ENCODE measurements around the gene CACNA2D1.

- TF ChIP-seq BHLHE40 (IDR thresholded peaks at IDR 0.05; ENCODE audit: low read depth, low read length) (no peak), CTCF (IDR thresholded peaks at IDR 0.05) (no peak), CHD4 (IDR thresholded peaks at IDR 0.05; ENCODE audit: borderline replicate concordance) (no peak), EP300 (IDR thresholded peaks at IDR 0.05) (no peak), SREBF2 (IDR thresholded peaks at IDR 0.05) (no peak), JUN (IDR thresholded peaks at IDR 0.05) (no peak), POLR2A (IDR thresholded peaks at IDR 0.05; ENCODE audit: low read length) (no peak), SMC3 (IDR thresholded peaks at IDR 0.05) (no peak), KDM1A (IDR thresholded peaks at IDR 0.05; ENCODE audit: low read depth) (no peak), ESRRA (IDR thresholded peaks at IDR 0.05; ENCODE audit: borderline replicate concordance, low read length) (no peak)
- TF ChIP-seq, protein P1, sequence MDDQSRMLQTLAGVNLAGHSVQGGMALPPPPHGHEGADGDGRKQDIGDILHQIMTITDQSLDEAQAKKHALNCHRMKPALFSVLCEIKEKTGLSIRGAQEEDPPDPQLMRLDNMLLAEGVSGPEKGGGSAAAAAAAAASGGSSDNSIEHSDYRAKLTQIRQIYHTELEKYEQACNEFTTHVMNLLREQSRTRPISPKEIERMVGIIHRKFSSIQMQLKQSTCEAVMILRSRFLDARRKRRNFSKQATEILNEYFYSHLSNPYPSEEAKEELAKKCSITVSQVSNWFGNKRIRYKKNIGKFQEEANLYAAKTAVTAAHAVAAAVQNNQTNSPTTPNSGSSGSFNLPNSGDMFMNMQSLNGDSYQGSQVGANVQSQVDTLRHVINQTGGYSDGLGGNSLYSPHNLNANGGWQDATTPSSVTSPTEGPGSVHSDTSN (IDR thresholded peaks at IDR 0.05), result no peak
These were observed 49.7 kb downstream of the CACNA2D1 start for GRCh38 chr7:82393840-82394220.
